ENCODE results near the gene ADAM12.

Gene ADAM12

GRCh38 chr10:126037946-126038345 is 350.3 kb downstream of the ADAM12 start:
- no peak for DNase-seq

GRCh38 chr10:126036515-126036914 is 351.8 kb downstream of the ADAM12 start:
- no peak for DNase-seq

- DNase-seq: no peak
These were observed 353.7 kb downstream of the ADAM12 start for GRCh38 chr10:126034586-126034985.

GRCh38 chr10:126029999-126030398 is 358.3 kb downstream of the ADAM12 start:
- DNase-seq: no peak

GRCh38 chr10:126027692-126028091 is 360.6 kb downstream of the ADAM12 start:
- no peak for DNase-seq

- no peak for DNase-seq
These were observed 365.4 kb downstream of the ADAM12 start for GRCh38 chr10:126022841-126023240.

- no peak for DNase-seq
These were observed 366.3 kb downstream of the ADAM12 start for GRCh38 chr10:126021833-126022500.

GRCh38 chr10:126017961-126018560 is 370.2 kb downstream of the ADAM12 start:
- no peak for DNase-seq

- DNase-seq: no peak
These were observed 371.4 kb downstream of the ADAM12 start for GRCh38 chr10:126016882-126017281.

GRCh38 chr10:126016156-126016805 is 372.0 kb downstream of the ADAM12 start:
- no peak for DNase-seq

GRCh38 chr10:126015413-126015812 is 372.9 kb downstream of the ADAM12 start:
- no peak for DNase-seq

- DNase-seq: no peak
These were observed 374.0 kb downstream of the ADAM12 start for GRCh38 chr10:126014309-126014708.

GRCh38 chr10:126013489-126014281 is 374.6 kb downstream of the ADAM12 start:
- no peak for DNase-seq

- DNase-seq: no peak
These were observed 375.8 kb downstream of the ADAM12 start for GRCh38 chr10:126012485-126012884.

GRCh38 chr10:126011995-126012394 is 376.3 kb downstream of the ADAM12 start:
- no peak for DNase-seq

- DNase-seq: no peak
These were observed 378.6 kb downstream of the ADAM12 start for GRCh38 chr10:126009650-126010049.

GRCh38 chr10:126006906-126007305 is 381.4 kb downstream of the ADAM12 start:
- DNase-seq: no peak

- no peak for DNase-seq
These were observed 382.0 kb downstream of the ADAM12 start for GRCh38 chr10:126006264-126006663.

- no peak for DNase-seq
These were observed 383.5 kb downstream of the ADAM12 start for GRCh38 chr10:126004752-126005151.

GRCh38 chr10:126001576-126001975 is 386.7 kb downstream of the ADAM12 start:
- DNase-seq: no peak

- no peak for DNase-seq
These were observed 388.6 kb downstream of the ADAM12 start for GRCh38 chr10:125999694-126000093.

GRCh38 chr10:125997586-125997985 is 390.7 kb downstream of the ADAM12 start:
- DNase-seq: no peak

GRCh38 chr10:125995726-125996304 is 392.5 kb downstream of the ADAM12 start:
- no peak for DNase-seq
